ENCODE data around the gene SRGAP3.

DNA sequence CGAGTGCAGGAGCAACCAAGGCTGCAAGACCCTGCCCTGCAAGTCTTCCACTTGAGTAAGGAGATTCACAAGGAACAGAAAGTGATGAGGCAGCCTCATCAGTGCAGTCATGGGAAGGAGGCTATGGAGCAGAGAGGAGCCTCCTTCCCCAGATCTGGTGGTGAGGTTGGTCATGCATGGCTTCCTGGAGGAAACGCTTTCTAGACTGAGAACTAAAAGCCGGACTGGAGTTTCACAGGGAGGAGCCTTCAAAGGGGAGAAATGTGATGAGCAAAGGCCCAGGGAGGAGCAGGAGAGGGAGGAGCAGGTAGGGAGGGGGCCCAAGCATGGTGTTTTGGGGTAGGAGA is 139.9 kb downstream of the SRGAP3 start:
- TF ChIP-seq, protein P1, sequence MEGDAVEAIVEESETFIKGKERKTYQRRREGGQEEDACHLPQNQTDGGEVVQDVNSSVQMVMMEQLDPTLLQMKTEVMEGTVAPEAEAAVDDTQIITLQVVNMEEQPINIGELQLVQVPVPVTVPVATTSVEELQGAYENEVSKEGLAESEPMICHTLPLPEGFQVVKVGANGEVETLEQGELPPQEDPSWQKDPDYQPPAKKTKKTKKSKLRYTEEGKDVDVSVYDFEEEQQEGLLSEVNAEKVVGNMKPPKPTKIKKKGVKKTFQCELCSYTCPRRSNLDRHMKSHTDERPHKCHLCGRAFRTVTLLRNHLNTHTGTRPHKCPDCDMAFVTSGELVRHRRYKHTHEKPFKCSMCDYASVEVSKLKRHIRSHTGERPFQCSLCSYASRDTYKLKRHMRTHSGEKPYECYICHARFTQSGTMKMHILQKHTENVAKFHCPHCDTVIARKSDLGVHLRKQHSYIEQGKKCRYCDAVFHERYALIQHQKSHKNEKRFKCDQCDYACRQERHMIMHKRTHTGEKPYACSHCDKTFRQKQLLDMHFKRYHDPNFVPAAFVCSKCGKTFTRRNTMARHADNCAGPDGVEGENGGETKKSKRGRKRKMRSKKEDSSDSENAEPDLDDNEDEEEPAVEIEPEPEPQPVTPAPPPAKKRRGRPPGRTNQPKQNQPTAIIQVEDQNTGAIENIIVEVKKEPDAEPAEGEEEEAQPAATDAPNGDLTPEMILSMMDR (IDR thresholded peaks at IDR 0.05): no peak
- TF ChIP-seq EZH2 (IDR thresholded peaks at IDR 0.05; ENCODE audit: borderline replicate concordance, insufficient read depth, low read depth, low read length, poor library complexity, severe bottlenecking): no peak

Data from B cell (primary cell).